ENCODE measurements around the gene PDZRN3.
A peak's percentile ranks its signal among the peaks of the same experiment; 100 is the strongest.

PDZRN3 gene

DNA sequence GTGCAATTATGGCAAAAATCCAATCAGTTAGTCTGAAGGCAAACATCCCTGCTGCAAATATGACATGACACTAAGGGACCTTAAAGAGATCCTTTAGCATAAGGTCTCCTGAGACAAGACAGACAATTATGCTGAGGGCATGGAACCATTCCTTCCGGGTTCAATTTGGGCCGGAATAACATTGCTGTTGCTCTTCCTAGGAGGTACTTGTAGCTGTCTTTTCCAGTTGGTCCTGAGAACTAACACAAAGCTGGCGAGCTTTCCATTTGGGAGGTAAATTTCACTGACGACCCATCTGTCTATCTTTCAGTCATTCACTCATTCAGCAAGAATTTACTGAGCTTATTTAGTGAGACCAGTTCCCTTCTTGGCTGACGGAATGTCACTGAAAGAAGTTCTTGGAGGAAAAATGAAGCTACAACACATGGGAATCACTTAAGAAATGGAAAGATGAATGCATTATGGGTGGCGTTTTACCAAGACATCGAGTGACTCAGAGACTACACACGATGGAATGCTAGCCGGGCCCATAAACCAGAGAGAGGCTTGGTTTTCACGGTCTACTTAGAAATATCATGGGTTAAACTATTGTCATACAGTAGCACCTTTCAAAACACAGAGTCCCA is 215.5 kb downstream of the PDZRN3 start:
- no peak for DNase-seq

DNA sequence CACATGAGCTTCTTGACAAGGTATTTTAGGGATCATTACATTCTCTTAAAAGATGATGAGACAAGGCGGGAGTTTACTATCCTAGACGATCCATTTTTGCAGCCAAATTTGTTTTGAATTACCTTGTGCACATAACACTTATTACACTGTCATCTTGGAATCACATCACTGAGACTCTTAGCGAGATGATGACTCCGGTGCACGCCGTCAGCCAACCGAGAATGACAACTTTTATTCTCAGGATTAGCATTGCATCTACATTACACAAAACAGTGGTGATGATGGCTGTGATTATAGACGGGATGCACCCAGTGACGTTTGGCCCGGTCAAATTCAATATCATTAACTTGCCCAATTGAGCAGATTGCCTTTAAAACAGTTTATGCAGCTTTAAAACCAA is 216.1 kb downstream of the PDZRN3 start:
- no peak for DNase-seq

DNA sequence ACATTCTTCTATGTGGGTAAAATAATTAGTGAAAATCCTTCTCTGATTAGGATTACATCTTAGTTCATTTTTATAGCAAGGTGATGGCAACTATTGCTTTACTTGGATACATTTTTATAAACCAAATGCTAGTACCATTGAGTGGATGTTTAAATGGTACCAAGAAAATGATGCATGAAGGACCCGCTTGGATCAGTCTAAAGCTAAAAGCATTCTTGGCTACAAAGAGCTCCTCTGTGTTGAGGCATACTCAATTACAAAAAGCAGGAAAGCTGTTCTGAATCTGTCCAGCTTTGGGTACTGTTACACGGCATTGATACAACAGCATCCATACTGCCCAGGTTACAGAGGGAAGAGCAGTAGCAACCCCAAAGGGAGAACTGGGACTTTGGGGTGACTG is 217.2 kb downstream of the PDZRN3 start:
- no peak for DNase-seq

DNA sequence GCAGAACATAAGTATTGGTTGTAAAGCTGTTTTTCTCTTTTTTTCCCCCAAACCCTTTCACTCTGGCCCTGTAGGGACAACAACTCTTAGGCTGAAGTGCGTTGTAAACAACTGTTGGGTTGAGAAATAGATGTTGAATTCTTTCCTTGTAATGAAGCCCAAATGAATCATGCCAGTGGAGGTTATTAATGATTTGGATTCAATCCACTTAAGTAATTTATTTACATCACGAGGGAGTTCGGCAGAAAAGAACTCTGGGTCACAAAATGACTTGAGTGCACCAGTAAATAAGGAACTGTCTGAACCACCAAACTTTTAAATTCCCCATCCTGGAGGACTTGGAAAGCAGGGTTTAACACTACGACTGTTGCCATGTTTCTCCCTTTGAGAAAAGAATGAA is 218.9 kb downstream of the PDZRN3 start:
- no peak for DNase-seq

DNA sequence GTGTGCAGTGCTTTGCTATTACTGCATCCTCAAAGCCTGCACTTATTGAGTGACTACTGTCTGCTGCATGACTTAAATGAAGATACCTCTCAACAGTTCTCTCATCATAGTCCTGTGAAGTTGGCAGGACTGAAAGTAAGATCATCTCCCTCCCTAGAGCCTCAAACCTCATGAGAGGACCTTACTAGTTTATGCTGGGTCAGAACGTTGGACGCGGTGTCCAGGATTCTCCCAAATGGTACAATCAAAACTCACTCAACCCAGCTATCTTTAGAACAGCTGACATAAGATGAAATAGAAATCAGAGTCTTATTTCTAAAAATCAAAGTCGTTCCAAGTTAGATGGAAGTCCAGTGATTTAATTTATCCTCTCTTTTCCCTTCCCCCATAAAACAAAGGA is 219.7 kb downstream of the PDZRN3 start:
- DNase-seq = no peak

DNA sequence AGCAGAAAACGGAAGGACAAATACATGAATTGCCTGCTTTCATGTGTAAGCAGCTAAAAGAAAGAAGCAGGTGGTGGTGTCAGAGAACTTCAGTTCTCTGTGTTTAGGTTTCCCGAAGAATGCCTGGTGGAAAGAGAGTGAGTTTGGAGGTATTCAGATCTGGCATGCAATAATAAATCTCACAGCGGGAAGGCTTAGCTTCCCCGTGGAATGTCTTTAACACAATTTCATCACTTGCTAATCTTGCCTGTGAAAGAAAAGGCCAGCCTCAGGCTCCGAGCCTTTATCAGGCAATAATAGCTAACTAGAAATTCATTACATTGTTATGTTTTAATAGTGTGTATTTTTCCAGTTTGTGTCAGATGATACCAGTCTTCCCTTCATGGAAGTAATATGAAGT is 220.3 kb downstream of the PDZRN3 start:
- DNase-seq = no peak

DNA sequence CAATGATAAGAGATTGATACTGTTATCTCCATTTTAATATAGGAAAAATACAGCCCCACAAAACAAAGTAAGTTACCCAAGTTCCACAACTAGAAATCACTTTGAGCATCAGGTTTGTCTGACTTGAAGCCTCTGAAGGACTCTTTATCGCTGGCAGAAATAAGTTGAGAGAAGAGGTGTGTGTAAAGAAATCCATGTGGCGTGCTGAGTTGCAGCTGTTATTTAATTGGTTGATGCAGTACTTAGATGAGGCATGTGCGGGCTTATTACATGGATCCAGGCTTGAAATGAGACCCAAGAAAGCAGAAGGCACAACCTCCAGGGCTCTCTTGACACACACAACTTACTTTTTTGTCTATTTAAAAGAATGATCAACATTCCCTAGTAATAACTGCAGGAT is 221.3 kb downstream of the PDZRN3 start:
- no peak for DNase-seq

DNA sequence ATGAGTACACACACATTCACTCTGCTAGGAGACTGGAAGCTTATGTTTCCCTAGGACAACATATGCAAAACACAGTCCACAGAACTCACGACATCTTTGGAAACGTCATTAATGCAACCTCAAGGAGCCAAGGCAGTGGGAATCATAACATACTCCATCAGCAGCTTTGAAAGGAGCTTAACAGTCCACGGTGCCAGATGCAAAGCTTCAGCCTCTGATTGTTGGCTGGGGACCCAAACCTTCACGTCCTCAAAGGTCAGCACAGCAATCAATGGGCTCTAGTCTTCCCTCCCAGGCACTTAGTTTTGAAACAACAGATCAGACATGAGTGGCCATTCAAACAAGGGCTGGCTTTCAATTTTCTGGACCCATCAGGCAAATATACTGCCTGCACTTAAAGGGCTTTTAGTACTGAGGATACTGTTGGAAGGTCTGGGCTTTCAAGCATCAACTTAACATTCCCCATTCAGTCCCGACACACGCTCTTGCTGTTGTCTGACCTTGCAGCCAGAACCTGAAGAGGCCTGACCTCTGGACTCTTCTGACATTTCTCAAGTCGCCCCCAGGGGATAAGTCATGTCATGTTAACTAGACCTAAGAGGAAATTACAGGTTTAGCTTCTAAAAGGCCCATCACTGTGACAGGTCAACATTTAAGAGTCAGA is 223.0 kb downstream of the PDZRN3 start:
- DNase-seq = no peak

DNA sequence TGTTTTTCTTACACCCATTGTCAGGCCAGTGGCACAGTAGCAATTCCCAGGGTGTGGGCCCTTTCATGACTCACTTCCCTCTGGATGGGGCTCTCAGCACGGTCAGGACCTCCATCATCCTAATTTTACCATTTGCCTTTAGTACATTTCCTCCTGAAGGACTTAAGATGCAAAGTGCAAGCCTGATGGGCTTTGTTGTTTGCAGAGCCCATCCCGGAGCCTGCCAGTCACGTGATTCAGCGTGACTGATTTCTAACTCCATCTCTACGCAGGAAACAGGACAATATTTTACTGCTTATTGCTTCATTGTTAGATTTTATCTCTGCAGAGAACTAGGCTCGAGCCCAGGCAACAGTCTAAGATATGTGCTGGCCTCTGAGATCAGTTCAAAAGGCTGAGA is 223.7 kb downstream of the PDZRN3 start:
- no peak for DNase-seq

DNA sequence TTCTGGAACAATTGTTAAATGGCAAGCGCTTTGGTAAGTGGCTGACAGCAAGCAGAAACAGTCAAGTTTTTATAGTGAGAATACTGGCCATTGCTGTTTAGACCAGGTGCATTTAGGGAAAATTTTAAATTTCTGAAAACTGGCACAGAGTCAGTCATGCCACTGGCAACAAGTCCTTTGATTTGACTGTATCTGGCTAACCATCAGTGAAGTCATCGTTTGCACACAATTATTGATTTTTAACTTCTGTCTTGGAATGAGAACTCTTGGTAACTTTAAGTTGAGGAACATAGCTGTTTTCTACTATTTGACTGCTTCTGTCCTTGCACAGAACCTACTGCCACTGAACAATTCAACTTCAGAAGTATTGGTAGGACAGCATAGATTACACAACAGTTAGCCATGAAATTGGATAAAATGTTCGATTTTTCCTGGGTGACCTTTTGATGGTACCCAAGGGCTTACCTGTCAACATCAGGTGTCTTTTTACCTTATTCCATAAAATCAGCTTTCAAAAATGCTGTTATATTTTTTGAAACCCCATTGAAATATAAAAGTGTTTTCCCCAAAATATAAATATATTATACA is 225.0 kb downstream of the PDZRN3 start:
- no peak for DNase-seq

DNA sequence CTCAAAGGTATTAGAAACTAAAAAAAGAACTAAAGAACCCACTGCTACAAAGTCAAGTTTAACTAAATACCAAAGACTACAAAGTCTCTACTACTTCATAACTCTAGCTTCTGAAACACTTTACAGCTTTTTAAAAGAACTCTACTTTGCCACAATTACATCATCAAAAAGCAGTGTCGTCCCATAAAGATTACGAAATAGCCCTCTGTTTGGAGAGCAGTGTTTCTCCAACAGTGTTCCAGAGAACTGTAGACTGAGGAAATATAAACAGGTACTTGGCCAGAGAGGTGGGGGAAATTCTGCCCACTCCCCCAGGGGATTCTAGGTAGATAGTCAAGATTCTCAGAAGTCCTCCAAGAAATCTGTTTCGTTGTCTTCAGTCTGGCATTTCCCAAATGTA is 225.6 kb downstream of the PDZRN3 start:
- no peak for DNase-seq

DNA sequence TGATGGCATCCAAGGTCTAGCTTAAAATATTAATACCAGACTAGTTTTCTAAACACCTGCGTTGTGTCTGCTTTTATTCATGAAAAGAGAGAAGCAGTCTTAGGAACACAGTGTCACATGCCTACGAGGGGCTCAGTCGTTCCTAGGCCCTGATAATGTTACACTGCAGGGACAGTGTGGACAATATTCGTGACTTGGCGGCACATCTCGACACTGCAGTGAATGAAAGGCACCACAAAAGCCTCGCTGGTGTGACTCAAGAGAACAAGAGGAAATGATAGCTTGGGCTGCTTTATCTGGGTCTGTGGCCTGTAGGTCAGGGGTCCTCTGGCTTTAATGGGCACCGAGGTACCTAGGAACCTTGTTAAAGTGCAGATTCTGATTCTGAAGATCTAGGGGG is 226.7 kb downstream of the PDZRN3 start:
- DNase-seq = no peak

DNA sequence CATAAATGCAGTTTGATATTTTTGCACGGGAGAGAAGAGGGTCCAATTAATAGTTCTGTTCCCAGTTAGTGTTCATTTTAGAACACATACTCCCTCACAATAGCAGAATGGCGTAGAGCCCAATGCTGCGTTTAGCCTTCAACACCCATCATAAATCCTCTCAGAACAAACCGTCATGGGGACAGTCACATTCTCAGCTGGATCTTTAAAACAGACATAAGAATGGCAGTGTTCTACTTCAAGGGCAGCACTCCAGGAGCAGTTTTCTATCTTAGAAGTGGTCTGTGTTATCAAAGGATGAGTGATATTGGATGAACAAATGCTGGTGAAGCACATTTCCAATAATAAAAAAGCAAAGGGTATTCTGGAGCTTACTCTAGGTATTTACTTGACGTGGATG is 230.5 kb downstream of the PDZRN3 start:
- no peak for DNase-seq

DNA sequence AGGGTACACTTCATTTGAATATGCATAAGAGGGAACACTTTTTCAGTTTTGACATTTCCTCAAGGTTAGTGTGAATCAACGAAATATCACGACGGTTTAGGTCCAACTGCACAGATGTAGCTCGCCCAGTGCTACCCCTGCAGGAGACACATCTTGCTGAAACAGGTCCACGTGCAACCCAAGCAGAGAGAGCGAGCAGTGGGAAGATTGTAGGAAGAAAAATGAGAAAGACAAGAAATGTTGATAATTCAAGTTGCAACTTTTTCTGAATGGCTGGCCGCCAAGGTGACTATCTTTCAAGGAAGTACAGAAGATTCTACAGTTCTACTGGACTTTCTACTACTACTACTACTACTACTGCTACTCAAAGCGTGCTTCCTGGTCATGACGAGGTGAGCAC is 231.7 kb downstream of the PDZRN3 start:
- DNase-seq = no peak

DNA sequence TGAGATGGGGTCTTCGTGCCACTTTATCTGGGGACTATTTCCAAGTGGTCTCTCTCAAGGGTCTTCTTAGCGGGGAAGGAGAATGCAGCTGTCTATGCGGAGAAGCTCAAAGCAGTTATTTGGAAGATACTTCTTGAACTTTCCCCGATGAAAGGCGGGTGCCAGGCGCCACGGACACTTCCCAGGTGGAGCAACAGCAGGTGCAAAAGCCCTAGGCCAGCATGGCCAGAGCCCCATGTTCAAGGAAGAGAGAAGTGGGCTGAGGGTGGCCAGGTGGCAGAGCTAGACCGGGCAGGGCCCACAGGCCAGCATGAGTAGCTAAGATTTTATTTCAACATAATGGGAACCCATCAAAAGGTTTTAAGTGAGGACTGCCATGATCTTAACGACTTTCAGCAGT is 232.8 kb downstream of the PDZRN3 start:
- no peak for DNase-seq

DNA sequence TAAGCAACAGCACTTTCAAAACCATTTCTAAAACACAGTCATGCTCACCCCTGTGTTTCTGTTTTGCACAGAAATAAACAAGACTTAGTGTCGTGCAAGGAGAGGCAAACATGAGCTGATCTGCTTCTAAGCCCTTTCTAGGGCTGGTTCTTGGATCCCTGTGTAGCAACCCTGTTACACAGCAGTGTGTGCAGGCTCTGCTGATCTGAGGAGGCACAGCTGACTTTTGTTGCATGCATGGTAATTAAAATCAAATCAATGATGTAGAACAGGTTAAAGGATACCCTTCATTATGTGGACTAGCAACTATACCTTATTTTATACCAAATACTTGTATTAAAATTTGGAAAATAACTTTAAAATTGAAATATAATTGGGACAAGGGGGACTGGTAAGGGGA is 234.8 kb downstream of the PDZRN3 start:
- DNase-seq = no peak

DNA sequence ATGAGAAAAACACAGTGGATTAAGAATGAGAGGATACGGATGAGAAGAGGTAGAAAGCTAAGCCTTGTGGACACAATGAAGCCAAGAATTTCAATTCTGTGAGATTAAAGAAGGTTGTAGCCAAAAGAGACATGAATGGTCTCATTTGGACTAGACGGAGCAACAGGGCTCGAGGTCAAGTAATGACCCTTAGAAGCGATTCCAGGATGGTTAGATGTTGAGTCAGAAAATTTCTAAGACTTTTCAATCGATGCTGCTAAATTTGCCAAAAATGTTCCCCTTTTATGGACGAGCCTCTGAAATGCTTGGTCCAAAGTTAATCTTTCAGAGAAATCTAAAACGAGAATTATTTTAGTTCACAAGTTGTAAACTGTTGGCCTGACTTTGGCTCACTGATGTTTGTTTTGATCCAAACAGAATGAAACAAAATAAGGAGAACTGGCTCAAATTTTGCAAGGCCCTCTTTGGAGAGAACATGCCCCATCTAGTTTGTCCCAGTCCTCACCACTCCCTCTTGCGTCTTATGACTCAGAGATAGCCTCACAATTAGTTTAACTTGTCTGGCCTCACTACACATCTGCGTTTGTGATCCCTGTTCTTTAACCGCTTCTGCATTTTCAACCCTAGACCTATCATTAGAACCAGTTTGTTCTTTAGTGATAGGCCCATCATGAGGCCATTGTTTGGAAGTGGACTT is 235.5 kb downstream of the PDZRN3 start:
- no peak for DNase-seq

DNA sequence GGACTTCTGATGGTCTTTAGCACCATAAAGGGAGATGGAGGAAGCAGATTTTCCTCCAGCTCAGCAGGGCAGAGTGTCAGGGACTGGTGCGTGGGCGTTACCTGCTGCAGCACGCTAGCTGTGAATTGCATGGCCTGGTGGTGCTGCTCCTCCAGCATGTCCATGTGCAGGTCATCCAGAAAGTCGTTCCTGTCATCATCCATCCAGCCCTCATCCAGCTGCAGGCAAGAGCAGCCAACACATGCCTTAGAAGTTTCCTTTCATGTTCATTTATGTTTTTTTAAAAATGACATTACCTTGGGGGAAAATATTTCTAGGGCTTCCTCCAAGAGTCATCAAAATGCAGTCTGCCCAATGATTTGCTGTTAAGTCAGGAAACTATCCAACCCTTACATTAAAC is 239.2 kb downstream of the PDZRN3 start:
- peak; percentile 50 for DNase-seq

DNA sequence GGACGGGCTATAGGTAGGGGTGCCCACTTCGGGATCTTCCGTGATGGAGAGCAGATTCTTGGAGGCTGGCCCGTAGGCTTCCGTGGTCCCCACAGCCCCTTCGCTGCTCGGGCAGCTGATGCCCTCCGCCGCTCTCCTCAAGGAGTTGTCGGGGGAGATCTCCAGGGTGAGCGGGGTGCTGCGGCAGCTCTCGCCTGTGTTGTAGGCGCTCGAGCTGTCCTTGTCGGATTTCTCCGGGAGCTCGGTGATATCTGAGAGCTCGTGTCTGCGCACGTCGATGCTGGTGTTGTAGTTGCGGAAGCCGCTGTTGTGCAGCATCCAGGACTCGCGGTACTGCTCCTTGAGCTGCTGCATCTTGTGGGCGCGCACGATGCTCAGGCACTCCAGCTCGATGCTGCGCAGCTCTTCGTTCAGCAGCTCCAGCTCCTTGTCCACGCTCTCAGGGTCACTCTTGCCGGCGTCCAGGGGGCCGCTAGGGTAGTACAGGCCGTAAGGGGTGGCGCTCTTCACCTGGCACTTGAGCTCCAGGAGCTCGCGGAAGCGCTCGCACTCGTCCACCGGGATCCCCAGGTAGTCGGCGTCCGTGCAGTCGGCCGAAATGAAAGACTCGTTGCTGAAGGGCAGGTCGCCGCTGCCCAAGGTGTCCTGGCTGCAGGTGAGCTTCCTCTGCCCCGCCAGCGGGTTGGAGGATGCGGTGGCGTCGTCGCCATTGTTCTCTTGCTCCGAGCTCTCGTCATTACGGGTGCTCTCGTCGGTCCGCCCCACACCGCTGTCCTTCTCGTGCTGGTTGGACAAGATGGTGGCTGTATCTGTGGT is 240.4 kb downstream of the PDZRN3 start:
- no peak for DNase-seq

DNA sequence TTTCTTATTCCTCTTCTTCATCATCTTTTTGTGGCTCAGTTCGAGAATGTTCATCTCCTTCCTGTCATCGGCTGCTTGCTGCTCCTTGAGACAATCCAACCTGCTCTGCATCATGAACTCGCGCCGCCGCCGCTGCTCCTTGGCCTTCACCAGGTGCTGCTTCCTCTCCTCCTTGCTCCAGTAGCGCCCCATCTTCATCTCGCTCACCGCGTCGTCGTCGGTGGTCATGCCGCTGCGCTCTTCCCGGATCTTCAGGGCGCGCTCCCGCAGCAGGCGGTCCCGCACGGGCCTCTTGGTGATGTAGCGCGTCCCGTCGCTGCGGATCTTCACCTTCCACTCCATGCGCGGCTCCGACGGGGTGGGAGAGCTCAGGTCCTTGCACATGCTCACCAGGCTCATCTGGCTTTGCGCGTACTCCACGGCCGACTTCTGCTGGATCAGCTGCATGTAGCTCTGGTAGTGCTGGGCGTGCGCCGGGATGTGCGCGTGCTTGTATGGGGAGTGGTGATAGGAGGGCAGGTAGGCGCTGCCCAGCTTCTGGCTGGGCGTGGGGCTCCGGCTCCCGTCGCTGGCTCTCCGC is 241.2 kb downstream of the PDZRN3 start:
- DNase-seq = no peak

DNA sequence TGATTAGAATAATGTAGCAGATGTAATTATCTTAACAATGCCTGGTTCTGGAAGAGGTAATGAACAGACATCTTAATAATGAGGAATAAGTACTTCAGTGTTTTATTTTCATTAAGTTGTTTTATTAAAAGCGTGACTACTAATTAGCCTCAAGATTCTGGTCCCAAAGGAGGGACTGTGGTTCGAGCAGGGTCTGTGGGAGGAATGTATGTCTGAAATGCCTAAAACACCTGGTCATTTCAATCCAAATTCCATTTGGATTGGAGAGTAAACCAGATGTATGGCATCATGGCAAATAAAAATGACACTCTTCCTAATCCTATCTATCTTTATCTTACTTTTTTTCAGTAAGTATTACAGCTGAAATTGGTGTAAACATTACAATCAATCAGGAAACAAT is 243.2 kb downstream of the PDZRN3 start:
- no peak for DNase-seq

DNA sequence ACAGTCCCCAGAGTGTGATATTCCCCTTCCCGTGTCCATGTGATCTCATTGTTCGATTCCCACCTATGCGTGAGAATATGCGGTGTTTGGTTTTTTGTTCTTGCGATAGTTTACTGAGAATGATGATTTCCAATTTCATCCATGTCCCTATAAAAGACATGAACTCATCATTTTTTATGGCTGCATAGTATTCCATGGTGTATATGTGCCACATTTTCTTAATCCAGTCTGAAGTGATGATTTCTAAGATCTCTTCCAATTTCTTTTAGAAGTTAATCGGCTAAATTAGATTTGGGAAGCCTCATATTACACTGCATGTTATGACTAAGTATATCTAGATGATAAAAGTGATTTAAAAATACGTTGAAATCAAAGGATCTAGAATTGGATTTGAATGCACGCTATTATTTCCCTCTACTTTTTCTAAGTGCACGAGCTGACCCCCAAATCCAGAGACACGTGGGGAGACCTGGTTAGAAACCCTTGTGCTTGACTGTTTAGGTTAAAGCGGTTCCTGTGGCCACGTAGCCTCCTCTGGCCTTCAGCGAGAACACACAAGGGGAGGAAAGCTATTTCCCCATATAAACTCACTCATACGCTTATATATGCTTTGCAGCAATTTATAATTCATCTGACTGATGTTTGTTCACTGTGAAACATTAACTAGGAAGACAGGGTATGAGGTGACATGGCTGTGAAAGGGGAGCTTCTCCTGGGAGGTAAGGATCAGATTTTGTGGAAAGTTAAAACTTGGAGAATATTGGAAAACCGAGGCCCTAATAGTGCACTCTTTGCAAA is 243.8 kb downstream of the PDZRN3 start:
- DNase-seq = no peak

Data from femur (tissue), 1 donor.